ENCODE data around the gene BLTP3A.
A peak's percentile ranks its signal among the peaks of the same experiment; 100 is the strongest.

Gene BLTP3A

GRCh38 chr6:34834789-34835518 is 43.1 kb downstream of the BLTP3A start:
- Histone ChIP-seq H3K9ac (ENCODE audit: low read length) (no peak overlapping the region), H3K4me3 (ENCODE audit: low read length) (no peak overlapping the region), H3K9me3 (ENCODE audit: control insufficient read depth, low read length) (no peaks in the 10 kb centered on the region), H3K36me3 (ENCODE audit: control insufficient read depth, insufficient read depth, low read length, severe bottlenecking) (peaks cover 45% of the 10 kb centered on the region), H3K4me1 (ENCODE audit: control insufficient read depth, insufficient read depth, low read length) (peaks cover 16% of the 10 kb centered on the region), H3K27me3 (replicated peaks; ENCODE audit: control insufficient read depth, insufficient read depth, low read length) (no peaks in the 10 kb centered on the region)
- peak; percentile 38 for DNase-seq (ENCODE audit: low read depth)

GRCh38 chr6:34836008-34836407 is 44.1 kb downstream of the BLTP3A start:
- H3K36me3 ChIP-seq (ENCODE audit: control insufficient read depth, insufficient read depth, low read length, severe bottlenecking), result peaks cover 45% of the 10 kb centered on the region
- H3K27me3 ChIP-seq (replicated peaks; ENCODE audit: control insufficient read depth, insufficient read depth, low read length), result no peaks in the 10 kb centered on the region
- no peaks in the 10 kb centered on the region for H3K9me3 ChIP-seq (ENCODE audit: control insufficient read depth, low read length)
- no peak for DNase-seq (ENCODE audit: low read depth)
- H3K4me1 ChIP-seq (ENCODE audit: control insufficient read depth, insufficient read depth, low read length), result peaks cover 16% of the 10 kb centered on the region
- H3K4me3 ChIP-seq (ENCODE audit: low read length), result no peak overlapping the region
- H3K9ac ChIP-seq (ENCODE audit: low read length), result no peak overlapping the region

- H3K4me1 ChIP-seq (ENCODE audit: control insufficient read depth, insufficient read depth, low read length), result peaks cover 16% of the 10 kb centered on the region
- DNase-seq (ENCODE audit: low read depth), result peak; percentile 52
- H3K9me3 ChIP-seq (ENCODE audit: control insufficient read depth, low read length), result no peaks in the 10 kb centered on the region
- no peak overlapping the region for H3K9ac ChIP-seq (ENCODE audit: low read length)
- H3K27me3 ChIP-seq (replicated peaks; ENCODE audit: control insufficient read depth, insufficient read depth, low read length), result no peaks in the 10 kb centered on the region
- H3K36me3 ChIP-seq (ENCODE audit: control insufficient read depth, insufficient read depth, low read length, severe bottlenecking), result peaks cover 44% of the 10 kb centered on the region
- no peak overlapping the region for H3K4me3 ChIP-seq (ENCODE audit: low read length)
Observed at GRCh38 chr6:34836451-34836850, 44.6 kb downstream of the BLTP3A start.

- H3K9me3 ChIP-seq (ENCODE audit: control insufficient read depth, low read length), result no peaks in the 10 kb centered on the region
- H3K27me3 ChIP-seq (replicated peaks; ENCODE audit: control insufficient read depth, insufficient read depth, low read length), result no peaks in the 10 kb centered on the region
- H3K9ac ChIP-seq (ENCODE audit: low read length), result no peak overlapping the region
- H3K4me1 ChIP-seq (ENCODE audit: control insufficient read depth, insufficient read depth, low read length), result peaks cover 16% of the 10 kb centered on the region
- H3K36me3 ChIP-seq (ENCODE audit: control insufficient read depth, insufficient read depth, low read length, severe bottlenecking), result peaks cover 52% of the 10 kb centered on the region
- no peak overlapping the region for H3K4me3 ChIP-seq (ENCODE audit: low read length)
- no peak for DNase-seq (ENCODE audit: low read depth)
Observed at GRCh38 chr6:34837528-34837927, 45.6 kb downstream of the BLTP3A start.

- Histone ChIP-seq H3K36me3 (ENCODE audit: control insufficient read depth, insufficient read depth, low read length, severe bottlenecking) (peaks cover 44% of the 10 kb centered on the region), H3K9ac (ENCODE audit: low read length) (no peak overlapping the region), H3K4me1 (ENCODE audit: control insufficient read depth, insufficient read depth, low read length) (peaks cover 11% of the 10 kb centered on the region), H3K27me3 (replicated peaks; ENCODE audit: control insufficient read depth, insufficient read depth, low read length) (no peaks in the 10 kb centered on the region), H3K4me3 (ENCODE audit: low read length) (no peak overlapping the region), H3K9me3 (ENCODE audit: control insufficient read depth, low read length) (no peaks in the 10 kb centered on the region)
- no peak for DNase-seq (ENCODE audit: low read depth)
Observed at GRCh38 chr6:34839666-34840352, 47.9 kb downstream of the BLTP3A start.

Data from adipocyte (in vitro differentiated cells).